HFFc6 (cell line): Measurements from ENCODE around the gene CDC123. TPM values are rescaled to one million over a fixed set of nuclear protein-coding genes. Genes with fewer than 3 reads are reported as not detected.

Source experiments
- DNase-seq: peaks from one replicate; pipeline ENCODE4 v3.0.0-alpha.2; 2018
- H3K27ac Mint-ChIP-seq: 2 replicates; pipeline ENCODE4 v1.8.0; 2020; ENCODE audit warnings: mild to moderate bottlenecking, mixed read lengths
- H3K27me3 Mint-ChIP-seq: 2 replicates; pipeline ENCODE4 v1.8.0; 2021; ENCODE audit warnings: mild to moderate bottlenecking, moderate library complexity, mixed read lengths; ENCODE audit not compliant: insufficient read depth
- H3K36me3 Mint-ChIP-seq: 2 replicates; pipeline ENCODE4 v1.8.0; 2021; ENCODE audit warnings: low read depth, mixed read lengths
- H3K4me1 Mint-ChIP-seq: 2 replicates; pipeline ENCODE4 v1.8.0; 2020; ENCODE audit warnings: low read depth, mixed read lengths
- H3K4me3 Mint-ChIP-seq: 2 replicates; pipeline ENCODE4 v1.8.0; 2020; ENCODE audit warnings: mild to moderate bottlenecking, moderate library complexity, mixed read lengths
- H3K9me3 Mint-ChIP-seq: 2 replicates; pipeline ENCODE4 v1.8.0; 2020; ENCODE audit warnings: mild to moderate bottlenecking, mixed read lengths
- total RNA-seq, 6 experiments: library from RNA; stranded (reverse); fragmentation: NEBNext Ultra II Directional; extraction: Animal tissue kit (Norgen Biotek cat#: 25700); gene quantifications; 2 replicates in 1 of 6; 3 replicates in 5 of 6; pipeline ENCODE4 v1.2.3, GENCODE V29; 2021
- TF ChIP-seq, protein P1 (sequence below): fragments of 200-600 bp; sonication (generic); IDR thresholded peaks from 2 replicates; pipeline ENCODE4 v1.5.0; 2021; ENCODE audit warnings: antibody characterized with exemption, mild to moderate bottlenecking

CDC123 gene
- total RNA-seq, 6 experiments from 2014 or later: 90.9 to 116 (median 99.5) TPM

DNA sequence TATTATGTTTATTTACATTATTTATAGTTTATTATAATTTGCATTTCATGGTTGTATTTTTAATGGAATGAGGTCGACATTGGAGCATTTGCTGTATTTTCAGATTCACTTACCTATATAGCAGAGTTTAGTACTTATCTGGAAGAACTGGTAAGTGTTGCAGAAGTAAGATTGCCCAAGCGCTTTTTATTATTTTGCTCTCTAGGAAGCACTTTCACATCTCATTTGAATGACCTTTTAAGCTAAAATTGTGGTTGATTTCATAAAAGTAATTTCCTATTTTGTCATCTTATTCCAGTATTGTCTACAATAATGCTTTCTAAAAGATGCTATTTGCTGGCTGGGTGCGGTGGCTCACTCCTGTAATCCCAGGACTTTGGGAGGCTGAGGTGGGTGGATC is 37.9 kb upstream of the CDC123 start:
- H3K27ac Mint-ChIP-seq: no peak overlapping the region

DNA sequence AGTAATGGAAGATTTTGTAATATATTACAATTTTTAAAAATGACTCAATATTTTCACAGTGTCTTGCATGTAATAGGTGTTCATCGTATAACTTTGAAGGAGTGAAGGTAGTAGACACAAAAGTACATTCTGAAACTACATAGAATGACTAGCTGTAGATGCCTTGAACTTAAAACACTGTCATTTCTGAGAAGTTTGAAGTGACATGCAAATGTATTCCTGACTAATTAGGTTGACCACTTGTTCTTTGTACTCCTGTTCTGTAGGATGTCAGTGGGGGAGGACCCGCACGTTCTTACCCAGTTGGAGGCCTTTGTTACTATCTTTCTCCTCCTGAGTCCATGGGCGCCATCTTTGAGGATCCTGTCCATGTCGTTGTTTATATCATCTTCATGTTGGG is 35.3 kb upstream of the CDC123 start:
- Mint-ChIP-seq H3K9me3 (no peaks in the 10 kb centered on the region), H3K27ac (no peak overlapping the region), H3K27me3 (peaks cover 1% of the 10 kb centered on the region; the same call in 1 of the 2 replicates), H3K4me3 (no peak overlapping the region), H3K36me3 (peaks cover 14% of the 10 kb centered on the region), H3K4me1 (no peaks in the 10 kb centered on the region)
- no peak for DNase-seq
- TF ChIP-seq, protein P1, sequence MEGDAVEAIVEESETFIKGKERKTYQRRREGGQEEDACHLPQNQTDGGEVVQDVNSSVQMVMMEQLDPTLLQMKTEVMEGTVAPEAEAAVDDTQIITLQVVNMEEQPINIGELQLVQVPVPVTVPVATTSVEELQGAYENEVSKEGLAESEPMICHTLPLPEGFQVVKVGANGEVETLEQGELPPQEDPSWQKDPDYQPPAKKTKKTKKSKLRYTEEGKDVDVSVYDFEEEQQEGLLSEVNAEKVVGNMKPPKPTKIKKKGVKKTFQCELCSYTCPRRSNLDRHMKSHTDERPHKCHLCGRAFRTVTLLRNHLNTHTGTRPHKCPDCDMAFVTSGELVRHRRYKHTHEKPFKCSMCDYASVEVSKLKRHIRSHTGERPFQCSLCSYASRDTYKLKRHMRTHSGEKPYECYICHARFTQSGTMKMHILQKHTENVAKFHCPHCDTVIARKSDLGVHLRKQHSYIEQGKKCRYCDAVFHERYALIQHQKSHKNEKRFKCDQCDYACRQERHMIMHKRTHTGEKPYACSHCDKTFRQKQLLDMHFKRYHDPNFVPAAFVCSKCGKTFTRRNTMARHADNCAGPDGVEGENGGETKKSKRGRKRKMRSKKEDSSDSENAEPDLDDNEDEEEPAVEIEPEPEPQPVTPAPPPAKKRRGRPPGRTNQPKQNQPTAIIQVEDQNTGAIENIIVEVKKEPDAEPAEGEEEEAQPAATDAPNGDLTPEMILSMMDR: no peak

More for the DNA sequence above, 37.9 kb upstream of the CDC123 start:
- DNase-seq: no peak
- TF ChIP-seq, protein P1: no peak
- Mint-ChIP-seq H3K27me3 (no peaks in the 10 kb centered on the region), H3K4me3 (no peak overlapping the region), H3K9me3 (no peaks in the 10 kb centered on the region), H3K36me3 (peaks cover 10% of the 10 kb centered on the region), H3K4me1 (peaks cover 6% of the 10 kb centered on the region; the same call in 1 of the 2 replicates)

DNA sequence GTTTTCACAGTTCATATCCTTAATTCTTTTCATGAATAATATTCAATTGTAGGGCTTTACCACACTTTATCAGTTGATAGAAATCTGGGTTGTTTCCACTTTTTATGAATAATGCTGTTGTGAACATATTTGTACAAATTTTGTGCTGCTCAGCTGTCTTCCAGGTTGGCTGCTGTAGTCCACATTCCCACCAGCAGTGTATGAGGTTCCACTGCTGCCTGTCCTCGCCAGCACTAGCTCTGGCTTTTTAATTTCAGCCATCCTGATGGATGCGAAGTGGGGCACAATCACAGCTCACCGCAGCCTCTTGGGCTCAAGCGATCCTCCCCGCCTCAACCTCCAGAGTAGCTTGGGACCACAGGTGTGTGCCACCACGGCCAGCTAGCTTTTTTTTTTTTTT is 33.1 kb upstream of the CDC123 start:
- DNase-seq: no peak
- Mint-ChIP-seq H3K27ac (no peak overlapping the region; the same call in 1 of the 2 replicates), H3K27me3 (peaks cover 1% of the 10 kb centered on the region; the same call in 1 of the 2 replicates), H3K9me3 (no peaks in the 10 kb centered on the region), H3K36me3 (peaks cover 23% of the 10 kb centered on the region), H3K4me3 (no peak overlapping the region), H3K4me1 (no peaks in the 10 kb centered on the region)
- TF ChIP-seq, protein P1: no peak

DNA sequence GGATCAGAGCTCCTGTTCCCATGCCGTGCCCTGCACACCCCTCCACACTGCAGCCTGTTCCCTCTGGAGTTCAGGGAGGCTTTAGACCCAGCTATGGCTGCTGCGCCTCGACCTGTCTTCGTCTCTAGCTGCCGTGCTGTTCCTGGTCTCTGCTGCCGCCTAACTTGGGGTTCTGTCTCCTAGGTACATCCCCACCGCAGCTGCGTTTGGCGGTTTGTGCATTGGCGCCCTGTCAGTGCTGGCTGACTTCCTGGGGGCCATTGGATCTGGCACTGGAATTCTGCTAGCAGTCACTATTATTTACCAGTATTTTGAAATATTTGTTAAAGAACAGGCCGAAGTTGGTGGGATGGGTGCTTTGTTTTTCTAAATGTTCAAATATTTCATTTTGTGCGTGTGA is 31.9 kb upstream of the CDC123 start:
- H3K9me3 Mint-ChIP-seq: no peaks in the 10 kb centered on the region
- peaks cover 26% of the 10 kb centered on the region for H3K36me3 Mint-ChIP-seq
- TF ChIP-seq, protein P1: no peak
- no peak overlapping the region for H3K27ac Mint-ChIP-seq
- peaks cover 1% of the 10 kb centered on the region; the same call in 1 of the 2 replicates for H3K27me3 Mint-ChIP-seq
- no peak overlapping the region for H3K4me3 Mint-ChIP-seq
- DNase-seq: no peak
- H3K4me1 Mint-ChIP-seq: no peaks in the 10 kb centered on the region

DNA sequence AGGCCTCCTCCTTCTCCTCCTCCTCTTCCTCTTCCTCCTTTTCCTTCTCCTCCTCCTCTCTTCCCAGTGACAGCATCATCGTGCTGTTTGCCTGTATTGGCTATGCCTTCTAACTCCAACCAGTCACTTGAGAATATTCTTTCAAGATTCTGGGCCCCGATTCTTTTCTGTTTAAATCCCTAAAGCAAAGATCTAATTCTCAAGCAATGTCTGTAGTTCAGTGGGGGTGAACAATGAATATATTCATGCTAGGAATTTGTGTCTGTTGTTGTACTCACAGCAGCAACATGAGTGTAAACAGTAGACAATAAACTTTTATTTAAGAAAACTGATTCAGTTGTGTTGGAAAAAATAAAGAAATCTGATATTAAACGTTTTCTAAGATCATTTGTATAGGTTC is 31.0 kb upstream of the CDC123 start:
- Mint-ChIP-seq H3K4me3 (no peak overlapping the region), H3K27ac (no peak overlapping the region), H3K4me1 (peaks cover 1% of the 10 kb centered on the region; the same call in 1 of the 2 replicates), H3K9me3 (no peaks in the 10 kb centered on the region), H3K36me3 (peaks cover 33% of the 10 kb centered on the region), H3K27me3 (peaks cover 1% of the 10 kb centered on the region; the same call in 1 of the 2 replicates)
- DNase-seq: no peak
- TF ChIP-seq, protein P1: no peak
